Measurements from ENCODE around the gene PEX14.
"Not testable (repeated sequence)": the region's sequence is repeated elsewhere in the genome, so short reads cannot be mapped to it uniquely, and the experiment has no call there.

Gene PEX14

DNA sequence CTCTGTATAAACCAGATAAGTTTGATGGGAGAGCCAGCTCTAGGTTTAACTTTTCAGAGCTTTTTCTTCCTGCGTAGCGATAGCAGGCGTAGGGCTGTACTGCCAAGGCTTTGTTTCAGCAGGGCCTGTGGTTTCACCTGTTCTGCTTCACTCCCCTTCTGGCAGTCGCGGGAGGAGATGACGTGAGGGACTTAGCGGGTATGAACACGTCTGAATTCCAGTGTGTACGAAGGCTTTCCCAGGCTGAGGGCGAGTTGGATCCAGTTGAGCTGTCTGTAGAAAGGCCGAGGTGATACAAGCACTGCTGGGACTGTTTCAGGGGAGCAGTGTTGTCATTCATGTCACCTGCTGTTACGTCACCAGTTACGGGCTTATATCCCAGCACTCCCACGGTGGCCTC lies 21.2 kb downstream of the PEX14 start:
- no peak for DNase-seq

DNA sequence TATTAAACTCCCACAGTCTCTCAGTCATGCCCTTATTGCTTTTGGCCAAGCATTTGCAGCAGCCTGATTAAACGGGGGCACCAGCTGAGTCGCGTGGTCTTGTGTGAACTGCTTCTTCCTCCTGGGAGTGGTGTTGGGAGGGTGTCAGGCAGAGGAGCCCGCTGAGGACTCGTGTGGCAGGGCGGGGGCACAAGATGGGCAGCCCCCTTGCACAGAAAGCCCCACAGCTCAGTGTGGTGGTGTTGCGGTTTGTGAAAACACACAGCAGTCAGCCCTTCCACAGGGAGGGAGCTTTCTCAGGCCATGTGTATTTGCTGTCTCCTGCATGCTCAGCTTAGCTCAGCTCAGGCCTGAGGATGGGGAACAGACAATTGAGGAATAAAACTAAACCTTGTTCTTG lies 22.4 kb downstream of the PEX14 start:
- no peak for DNase-seq

DNA sequence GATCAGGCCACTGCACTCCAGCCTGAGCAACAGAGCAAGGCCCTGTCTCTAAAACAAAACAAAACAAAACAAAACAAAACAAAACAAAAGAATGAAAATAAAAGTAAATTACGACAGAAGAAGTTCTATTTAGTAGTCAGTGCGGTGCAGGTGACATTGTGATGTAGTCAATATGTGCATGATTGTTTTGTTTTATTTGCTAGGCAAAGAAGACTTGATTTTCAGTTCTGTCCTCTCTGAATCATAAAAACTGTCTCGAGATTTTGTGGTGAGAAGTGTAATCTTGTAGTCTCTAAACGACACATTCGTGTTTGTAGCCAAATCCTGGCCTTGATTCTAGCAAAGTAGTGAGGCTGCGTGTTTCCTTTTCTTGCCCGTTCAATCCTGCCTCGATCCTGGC lies 23.5 kb downstream of the PEX14 start:
- no peak for DNase-seq

DNA sequence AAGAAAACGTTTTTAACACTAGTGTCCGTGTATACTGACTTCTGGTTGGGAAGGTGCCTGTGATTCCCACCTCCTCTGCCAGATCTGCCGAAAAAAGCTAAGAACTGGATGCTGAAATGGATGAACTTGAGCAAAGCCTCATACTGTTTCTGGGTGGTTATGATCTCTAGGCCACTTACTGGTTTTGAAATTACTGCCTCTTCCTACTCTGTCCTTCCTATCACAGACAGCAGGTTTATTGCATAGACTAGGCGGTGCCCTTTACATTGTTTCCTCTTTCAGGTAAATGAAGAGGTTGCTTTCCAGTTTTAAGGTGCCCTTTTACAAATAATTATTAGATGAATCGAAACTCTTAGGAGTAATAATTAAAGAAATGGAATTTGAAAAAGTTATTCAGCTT lies 27.5 kb downstream of the PEX14 start:
- no peak for DNase-seq

DNA sequence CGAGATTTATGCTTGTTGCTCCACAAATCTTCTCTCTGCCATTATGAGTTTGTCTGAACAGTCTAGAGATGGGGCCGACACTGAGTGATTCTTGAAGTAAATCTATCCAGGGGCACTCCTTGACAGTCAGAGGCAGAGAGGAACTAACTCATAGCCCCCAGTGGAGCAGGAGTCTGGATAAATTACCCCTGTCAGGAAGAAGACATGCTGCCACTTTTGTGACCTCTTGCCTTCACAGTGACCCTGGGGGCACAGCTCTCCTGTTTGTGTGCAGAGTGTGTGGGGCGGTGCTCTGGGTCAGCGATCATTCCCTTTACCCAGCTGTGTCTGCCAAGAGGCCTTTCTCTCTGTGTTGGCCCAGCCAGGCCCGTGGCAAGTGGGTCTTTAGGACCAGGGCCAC lies 29.5 kb downstream of the PEX14 start:
- DNase-seq, result no peak

DNA sequence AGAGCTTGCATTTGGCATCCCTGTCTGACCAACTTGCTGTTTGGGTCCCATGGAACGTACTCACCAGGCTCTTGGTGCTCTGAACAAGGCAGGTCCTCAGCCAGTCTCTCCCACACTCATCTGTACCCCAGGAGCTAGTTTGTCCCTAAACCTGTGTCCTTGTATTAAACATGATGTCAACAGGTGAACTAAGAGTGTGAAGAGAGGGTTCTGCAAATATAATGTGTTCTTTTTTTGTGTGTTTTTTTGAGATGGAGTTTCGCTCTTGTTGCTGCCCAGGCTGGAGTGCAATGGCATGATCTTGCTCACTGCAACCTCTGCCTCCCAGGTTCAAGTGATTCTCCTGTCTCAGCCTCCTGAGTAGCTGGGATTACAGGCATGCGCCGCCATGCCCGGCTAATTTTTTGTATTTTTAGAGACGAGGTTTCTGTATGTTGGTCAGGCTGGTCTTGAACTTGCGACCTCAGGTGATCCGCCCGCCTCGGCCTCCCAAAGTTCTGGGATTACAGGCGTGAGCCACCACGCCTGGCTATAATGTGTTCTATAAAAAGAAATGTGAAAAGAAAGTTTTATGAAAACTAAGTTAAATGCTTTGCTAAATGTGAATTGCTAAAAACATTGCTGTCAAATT lies 31.4 kb downstream of the PEX14 start:
- not testable (repeated sequence) for DNase-seq

DNA sequence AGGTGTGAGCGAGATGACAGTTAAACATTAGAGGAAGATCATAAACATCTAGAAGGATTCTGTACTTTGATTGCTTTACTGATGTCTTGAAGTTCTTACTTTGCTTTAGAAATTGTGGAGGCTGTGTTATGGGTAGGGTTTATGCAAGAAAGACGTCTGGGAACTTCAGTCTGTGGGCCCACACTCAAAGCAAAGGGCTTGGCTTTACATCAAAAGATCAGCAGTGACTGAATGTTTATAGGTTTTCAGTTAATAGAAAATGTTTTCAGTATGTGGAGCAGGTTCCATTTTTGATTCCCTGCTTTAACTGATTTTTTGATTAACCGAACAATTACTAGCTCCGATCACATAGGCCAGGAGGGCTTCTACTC lies 31.9 kb downstream of the PEX14 start:
- no peak for DNase-seq

DNA sequence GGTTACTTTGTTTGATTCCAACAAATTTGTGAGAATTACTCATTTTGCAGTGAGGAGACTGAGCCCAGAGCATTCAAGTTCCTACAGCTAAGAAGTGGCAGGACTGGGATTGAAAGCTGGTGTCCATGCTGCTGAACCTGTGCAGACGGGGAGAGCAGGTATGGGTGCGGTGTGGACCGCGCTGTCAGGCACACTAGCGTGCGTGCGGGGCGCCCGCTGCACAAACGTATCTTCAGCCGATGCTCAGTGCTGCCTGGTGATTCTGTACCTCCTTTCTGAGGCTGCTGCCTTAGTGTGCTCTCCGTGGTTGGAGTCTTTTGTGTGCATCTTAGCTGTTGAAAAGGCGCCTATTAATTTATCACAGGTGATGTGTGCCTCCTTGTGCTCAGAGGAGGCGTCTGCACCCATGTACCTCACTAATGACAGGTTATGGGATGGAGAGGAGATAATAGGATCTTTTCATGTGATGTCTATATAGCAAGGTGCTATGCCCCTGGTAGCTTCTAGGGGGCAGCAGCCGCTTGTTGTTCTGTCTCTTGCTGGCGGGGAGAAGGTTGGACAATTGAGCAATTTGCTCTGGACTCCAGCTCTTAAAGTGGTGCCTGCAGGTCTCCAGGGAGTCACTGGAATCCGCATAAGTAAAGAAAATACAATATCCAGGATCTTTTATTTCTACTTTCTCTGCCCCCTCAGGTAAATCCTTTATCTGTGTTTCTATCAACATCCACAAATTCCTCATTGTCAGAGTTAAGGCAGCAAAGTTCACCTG lies 32.5 kb downstream of the PEX14 start:
- DNase-seq, result peak; percentile 80 to 83

DNA sequence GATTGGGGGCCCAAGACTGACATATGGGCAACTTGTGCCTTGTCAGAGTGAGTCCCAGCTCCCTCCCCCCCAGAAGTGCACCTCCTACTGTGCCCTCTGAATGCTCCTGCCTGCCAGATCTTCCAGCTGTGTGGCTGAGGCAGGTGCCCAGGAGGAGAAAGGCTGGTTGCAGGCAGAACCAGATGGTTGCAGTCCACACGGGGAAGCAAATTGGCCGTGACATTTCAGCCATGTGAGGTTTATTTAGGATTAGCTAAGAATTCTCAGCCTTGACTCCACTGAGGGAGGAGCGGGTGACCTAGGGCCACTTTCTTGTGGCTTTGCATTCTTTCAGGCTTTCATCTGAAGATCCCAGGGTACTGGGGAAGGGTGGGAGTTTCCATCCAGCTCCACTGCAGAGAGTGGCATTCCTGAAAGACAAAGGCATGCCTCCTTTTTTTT lies 33.8 kb downstream of the PEX14 start:
- DNase-seq, result no peak

DNA sequence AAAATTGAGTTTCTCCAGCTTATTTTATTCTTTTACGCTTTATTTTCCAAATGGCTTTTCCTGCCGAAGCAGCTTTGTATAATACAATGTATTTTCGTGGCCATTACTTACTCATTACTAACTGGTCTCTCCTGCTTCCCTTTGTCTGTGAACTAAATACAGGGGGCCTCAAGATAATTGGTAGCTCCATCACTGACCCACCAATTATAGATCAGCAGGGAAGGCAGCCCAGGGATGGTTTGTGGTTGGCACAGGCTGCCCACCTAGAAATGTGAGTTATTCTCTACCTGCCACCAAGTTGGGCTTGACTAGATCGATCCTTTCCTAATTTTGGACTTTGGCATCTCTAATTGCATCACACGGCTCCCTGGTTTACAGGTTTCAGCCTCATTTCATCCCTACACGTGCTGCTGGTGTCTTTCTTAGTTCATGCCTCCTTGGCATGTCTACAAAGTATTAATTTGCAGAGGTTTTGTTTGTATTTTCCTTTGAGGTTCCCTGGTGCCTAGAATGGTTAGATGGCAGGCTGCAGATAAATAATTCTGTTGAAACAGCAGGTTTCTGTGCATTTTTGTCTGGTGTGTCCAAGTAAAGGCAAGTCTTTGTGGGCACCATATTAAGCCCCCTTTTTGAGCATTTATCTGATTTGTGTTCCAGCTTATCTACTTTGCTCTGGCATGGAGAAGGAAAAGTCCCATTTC lies 35.2 kb downstream of the PEX14 start:
- DNase-seq, result no peak

DNA sequence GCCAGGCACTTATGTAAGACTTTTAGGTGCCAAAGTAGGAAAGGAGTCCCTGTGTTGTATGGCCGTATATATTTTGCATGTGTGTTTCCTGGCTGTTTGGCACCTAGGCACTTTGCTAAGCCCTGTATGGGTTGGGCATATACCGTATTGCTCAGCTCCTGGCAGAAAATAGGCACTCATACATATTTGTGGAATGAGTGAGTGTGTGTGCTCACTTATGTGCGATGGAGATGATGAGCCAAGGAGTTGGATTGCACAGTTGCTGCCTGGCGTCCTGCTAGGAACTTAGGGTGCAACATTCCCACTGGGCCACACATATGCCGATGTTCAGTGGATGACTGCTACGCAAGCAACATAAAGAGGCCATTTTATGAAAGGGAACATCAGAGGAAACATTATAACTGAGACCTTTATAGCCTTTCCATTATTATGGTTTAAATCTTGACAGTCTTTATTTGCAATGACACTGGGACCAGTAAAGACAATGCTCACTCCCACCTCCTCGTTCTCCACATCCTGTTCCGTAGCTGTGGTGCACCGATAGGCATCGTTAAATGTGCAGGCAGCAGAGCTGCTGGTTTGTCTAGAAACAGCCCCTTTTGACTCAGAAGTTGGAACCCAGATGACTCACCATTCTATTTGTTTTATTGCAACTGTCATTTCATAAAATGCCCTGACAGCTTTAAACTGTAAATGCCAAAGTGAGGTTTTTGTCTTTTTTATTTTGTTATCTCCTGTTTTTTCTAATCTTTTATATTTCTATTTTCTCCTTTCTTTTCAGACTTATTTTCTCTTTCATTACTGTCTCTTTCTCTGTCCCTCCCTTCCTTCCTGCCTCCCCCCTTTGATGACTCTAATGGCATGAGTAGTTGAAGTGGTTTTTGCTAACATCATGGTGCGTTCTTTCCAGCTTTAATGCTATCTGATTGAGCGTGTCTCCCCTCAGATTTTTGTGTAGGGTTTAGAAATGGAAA lies 36.1 kb downstream of the PEX14 start:
- peak; percentile 8 to 49 for DNase-seq

DNA sequence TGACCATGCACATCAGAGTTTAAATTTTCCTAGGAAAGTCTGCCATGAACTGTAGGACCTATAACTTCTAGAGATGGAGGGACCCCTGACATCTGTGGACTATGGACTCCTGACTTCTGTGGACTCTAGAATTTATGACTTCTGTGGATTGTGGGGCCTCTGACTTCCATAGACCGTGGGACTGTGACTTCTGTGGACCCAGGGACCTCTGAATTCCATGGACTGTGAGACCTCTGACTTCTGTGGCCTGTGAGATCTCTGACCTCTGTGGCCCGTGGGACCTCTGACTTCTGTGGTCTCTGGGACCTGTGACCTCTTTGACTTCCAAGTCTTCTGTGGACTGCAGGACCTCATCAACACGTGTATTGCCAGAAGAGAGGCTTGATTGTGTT lies 36.7 kb downstream of the PEX14 start:
- no peak for DNase-seq

DNA sequence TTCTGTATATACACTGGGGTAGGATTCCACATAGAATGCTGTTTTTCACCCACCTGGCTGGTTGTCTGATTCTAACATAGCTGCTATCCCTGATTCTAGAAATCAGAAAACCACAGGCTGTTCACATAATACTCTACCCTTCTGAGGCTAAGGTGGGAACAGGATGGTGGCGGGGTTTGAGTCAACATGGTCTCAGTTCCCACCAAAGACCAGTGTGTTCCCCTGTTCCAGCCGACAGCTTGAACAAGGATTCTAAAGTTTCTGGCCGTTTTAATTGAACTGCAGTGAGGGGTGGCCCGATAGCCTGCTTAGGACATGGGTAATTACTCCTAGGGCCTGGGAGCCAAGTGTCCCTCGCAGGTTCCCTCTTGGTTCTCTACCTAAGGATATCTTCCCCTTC lies 38.4 kb downstream of the PEX14 start:
- no peak for DNase-seq

DNA sequence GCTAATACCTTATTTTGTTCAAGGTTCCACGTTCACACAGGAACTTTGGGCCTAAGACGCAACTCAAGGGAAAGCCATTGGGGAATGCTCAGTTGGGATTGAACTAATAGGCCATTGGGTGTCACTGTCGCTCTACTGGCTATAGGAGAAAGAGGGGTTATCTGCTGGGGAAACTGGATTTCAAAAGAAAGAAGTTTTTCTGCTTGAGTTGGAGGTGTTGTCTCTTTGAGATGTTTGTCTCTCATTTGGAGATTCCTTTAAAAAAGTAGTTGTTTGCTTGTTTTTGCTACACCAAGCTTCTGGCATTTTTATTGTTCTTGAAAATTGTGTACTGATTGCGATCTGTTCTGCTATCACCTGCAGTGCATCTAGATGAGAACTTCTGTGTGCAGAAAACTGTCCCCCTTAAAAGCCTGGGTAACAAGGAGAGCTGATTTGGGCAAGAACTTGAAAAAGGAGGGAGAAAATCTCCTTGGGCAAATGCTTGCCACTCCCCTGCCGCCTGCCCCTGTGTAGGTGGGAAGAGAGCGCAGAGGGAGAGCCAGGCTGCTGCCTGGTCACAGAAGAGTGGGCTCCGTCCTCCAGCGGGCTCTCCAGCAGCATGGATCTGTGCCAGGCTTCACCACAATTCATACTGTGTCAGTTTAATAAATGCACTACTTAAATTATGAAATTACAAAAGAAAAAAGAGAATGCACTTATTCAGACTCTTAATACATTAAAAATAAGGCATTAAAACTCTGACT lies 39.9 kb downstream of the PEX14 start:
- peak; percentile 5 to 21 for DNase-seq

DNA sequence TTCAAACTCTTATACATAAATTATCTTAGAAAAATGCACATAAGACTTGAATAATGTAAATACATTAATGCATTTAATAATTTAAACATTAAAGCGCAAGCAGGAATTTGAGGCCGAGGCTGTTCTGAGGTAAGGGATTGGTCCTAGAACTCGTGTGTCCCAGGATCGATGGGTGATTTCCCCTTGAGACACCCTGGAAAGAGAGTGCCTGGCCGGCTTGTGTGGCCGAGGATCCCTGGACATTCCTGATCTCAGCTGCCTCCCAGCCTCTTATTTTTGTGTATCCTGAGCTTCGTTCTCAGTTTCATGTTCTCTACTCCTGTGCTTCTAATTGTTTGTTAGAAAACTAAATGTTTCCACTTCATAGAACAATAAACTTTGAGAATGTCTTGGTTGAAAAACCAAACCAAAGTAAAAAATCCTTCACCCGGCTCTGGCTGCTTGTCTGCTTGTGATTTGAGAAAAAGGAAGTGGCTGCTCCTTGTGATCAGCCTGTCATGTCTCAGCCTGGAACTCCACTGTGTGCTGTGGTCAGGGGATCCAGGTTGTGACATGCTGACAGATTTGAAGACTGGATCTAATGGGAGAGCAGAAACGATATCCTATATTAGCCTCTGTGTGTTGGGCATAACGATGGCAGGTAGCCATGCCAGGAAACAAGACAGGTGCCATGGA lies 40.7 kb downstream of the PEX14 start:
- DNase-seq, result peak; percentile 62 to 73

DNA sequence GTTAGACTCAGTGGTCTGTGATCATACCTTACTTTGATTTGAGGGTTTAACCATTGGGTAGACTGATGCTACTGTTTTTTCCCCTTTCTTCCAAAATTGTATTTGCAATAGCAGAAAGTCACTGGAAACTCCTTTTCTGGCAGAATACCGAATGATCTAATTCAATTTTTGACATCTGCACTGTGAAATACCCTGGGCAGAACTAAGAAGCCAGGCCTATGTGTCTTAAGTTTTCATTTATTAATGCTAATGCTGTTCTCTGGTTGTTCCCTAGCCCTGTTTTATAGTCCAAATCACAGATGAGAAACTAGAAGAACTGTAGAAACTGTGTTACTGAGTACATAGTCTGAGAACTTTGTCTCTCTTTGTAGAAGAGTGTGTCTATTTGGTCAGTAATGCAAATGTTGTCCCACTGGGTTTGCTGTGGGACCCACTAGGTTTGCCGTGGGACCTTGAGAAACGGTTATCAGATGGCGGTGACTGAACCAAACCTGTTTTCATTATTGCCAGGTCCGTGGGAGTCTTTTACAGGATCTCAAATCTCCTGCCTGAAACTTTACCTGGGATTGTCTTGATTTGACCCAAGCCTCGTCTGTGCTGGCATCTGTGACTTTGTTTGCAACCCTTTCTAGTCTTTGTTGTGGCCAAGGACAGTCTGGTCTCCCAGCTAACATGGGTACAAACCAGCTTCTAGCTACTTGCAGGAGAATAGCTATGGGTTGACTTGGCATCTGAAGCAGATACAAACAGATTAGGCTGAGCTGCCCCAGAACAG lies 41.4 kb downstream of the PEX14 start:
- no peak for DNase-seq

DNA sequence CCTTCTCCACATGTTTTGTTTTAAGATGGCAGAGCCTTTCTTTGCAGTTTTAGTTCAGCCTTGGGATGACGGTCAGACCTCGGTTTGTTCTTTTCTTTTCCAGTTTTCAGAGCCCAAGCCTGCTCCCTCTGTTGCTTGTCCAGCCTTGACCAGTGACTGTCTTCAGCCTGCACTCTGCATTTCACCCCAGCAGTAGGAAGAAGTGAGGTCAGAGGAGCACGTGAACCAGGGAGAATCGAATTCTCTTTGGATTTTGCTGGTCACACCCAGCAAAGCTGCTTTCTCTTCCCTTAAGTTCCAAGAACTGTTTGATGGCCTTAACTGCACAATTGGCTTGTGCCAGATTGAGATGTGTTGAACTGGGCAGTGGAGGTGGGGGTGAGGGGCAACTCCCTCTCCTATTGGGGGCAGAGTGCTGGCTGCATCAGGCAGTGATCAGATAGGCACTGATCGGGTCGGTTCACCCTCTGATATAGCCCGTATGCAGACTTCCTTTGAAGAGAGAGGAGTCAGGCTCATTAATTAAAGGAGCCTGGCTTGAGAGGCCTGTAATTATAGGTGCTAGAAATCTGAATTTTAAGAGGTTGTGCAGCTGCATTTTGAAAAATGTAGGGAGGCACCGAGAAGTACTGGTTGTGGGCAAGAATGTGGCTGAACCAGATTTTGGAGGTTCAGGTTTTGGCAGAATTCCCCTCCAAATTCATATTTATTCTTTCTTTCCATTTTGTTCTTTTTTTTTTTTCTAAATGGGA lies 42.4 kb downstream of the PEX14 start:
- no peak for DNase-seq

DNA sequence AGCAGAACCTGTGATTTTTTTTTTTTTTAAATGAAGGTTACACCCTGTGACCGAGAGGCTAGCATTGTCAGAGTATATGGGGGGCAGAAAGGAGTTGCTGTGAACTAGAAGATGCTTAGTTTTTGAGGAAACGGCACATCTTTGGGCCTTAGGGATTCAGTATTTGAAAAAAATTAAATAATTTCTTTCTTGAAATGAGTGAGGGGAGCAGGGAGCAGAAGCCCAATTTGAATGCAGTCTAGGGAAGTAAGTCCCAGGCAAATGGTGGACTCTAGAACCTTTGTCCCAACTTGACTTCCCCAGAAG lies 42.9 kb downstream of the PEX14 start:
- DNase-seq, result no peak

DNA sequence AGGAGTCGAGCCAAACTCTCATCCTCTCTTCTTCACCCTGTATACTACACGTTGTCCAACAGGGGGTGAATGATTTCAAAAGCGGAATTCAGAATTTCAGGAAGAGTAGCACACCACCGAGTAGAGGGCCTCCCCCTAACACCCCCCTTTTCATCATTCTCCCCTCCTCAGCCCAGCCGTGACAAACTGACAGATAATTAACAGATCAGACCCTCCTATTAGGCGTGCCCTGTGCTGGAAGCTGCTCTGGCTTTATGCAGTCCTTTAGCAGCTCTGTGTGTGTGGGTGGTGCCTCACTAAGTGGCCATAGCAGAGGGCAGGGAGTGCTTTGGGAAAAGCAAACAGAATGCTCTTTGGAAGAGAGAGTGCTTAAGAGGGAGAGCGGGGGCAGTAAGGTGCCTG lies 44.3 kb downstream of the PEX14 start:
- no peak for DNase-seq

DNA sequence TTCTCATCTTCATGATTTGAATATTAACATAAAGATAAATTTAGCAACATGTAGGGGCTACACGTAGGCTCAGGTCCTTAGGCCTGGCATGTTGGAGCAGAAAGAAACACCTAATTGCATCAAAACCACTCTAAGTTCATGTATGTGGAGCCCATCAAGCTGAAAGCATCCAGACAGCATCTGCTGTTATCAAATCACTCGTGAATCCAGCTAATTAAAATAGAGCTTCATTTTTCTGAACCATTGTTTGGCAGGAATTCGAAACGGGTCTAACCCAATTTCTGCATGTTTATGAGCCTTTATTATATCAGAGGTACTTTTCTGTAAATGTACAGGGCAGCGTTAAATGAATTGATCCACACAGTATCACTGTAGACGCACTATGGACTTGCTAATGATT lies 45.7 kb downstream of the PEX14 start:
- no peak for DNase-seq
